Measurements from ENCODE around the gene BNIP1.

GRCh38 chr5:173099461-173099860, 44.9 kb upstream of the BNIP1 start:
- TF ChIP-seq CTCF (IDR thresholded peaks at IDR 0.05) (no peak), POLR2A (IDR thresholded peaks at IDR 0.05) (no peak)

All from testis (tissue), 2 donors.